GM13976 (cell line): Measurements from ENCODE around the gene C10orf95.

Experiments used
- DNase-seq: peaks from one replicate; pipeline ENCODE4 v3.0.0; 2012; ENCODE audit warnings: low spot score
- CTCF ChIP-seq: IDR thresholded peaks from 2 replicates; pipeline ENCODE4 v1.5.1; 2012; ENCODE audit warnings: borderline replicate concordance, mild to moderate bottlenecking; ENCODE audit not compliant: insufficient read depth; ENCODE audit errors: extremely low read depth, missing control alignments, control extremely low read depth
- in situ Hi-C: fragments of 300-500 bp; cut with MboI; formaldehyde crosslinking; loops from one replicate; pipeline ENCODE4 v1.12.0; 2022; ENCODE audit warnings: low sequenced_read_pairs, mixed read lengths, inconsistent platforms; ENCODE audit not compliant: unreplicated experiment

The C10orf95 gene

GRCh38 chr10:102407425-102408130 lies 43.8 kb downstream of the C10orf95 start:
- TF ChIP-seq CTCF = no peak
- no peak for DNase-seq
- in situ Hi-C loops = no loop called here

DNA sequence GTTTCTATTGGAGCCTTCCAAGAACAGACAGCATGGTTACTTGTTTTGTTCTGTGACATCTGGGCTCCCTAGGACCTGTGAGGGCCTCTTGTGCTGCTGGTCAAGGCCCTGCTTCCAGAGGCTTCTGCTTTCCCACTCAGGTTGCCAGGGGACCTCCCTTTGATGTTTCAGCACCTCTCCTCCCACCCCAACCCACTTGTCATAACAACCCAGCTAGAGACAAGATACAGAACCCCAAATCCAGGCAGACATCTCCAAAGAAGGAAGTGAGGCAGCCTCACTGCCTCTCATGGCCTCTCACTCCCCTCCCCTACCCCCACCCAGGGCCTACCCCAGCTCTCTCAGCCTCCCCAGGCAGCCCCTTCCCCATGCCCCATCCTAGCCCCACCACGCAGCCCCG lies 44.5 kb downstream of the C10orf95 start:
- no peak for DNase-seq
- TF ChIP-seq CTCF = no peak
- in situ Hi-C loops = no loop called here

DNA sequence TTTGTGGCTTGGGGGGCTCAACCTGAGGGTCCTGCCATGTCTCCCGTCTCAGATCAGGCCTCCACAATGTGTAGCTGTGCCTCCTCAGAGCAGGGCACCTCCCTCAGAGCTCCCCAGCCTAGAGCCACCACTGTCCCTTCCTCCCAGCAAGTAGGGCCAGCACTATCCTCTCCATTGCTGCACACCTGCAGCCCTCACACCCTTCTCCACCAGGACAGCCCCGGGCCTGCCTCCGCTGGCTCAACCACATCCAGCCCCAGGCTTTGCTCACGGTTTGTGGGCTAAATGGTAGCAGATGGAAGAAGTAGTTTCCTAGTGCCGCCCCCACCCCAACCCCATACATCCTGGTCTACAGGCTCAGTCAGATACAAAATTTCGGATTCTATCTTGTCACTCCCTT lies 45.7 kb downstream of the C10orf95 start:
- no peak for DNase-seq
- TF ChIP-seq CTCF = no peak
- in situ Hi-C loops = no loop called here

- no peak for DNase-seq
- TF ChIP-seq CTCF = no peak
- in situ Hi-C loops = no loop called here
These were observed 46.2 kb downstream of the C10orf95 start for GRCh38 chr10:102405108-102405571.

GRCh38 chr10:102404361-102405107 lies 46.8 kb downstream of the C10orf95 start:
- no peak for DNase-seq
- in situ Hi-C loops = no loop called here
- TF ChIP-seq CTCF = no peak

DNA sequence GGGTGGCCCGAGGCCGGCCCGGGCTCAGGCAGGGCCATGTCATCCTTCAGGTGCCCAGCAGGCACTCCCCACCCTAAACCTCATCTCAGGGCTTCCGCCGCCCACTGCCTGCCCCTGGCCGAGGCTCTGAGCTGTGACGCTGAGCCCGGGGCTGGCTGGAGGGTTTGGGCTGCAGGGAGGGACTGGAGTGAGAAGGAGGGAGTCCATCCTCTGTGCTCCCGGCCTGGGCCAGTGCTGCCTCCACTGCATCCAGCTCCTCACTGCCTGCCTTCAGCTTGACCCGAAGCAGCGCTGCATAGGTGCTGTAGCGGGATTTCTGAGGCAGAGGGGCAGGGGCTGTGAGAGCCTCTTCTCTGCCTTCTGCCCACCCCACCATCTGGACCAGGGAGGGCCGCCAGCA lies 48.2 kb downstream of the C10orf95 start:
- TF ChIP-seq CTCF = no peak
- in situ Hi-C loops = no loop called here
- DNase-seq = no peak
